HL-60 (cell line): ENCODE measurements around the gene RNF169.
A peak's percentile ranks its signal among the peaks of the same experiment; 100 is the strongest.

ENCODE experiments used
- GABPA ChIP-seq: IDR thresholded peaks from 2 replicates; pipeline ENCODE4 v1.6.1; 2012; ENCODE audit warnings: low read depth
- POLR2AphosphoS5 ChIP-seq: IDR thresholded peaks from 2 replicates; pipeline ENCODE4 v1.6.1; 2012; ENCODE audit warnings: low read depth
- REST ChIP-seq: IDR thresholded peaks from 2 replicates; pipeline ENCODE4 v1.6.1; 2012; ENCODE audit warnings: low read depth; ENCODE audit not compliant: insufficient replicate concordance
- SPI1 ChIP-seq: IDR thresholded peaks from 2 replicates; pipeline ENCODE4 v1.6.1; 2012; ENCODE audit warnings: low read depth, mild to moderate bottlenecking, borderline replicate concordance
- TF ChIP-seq, protein P1 (sequence below): IDR thresholded peaks from one replicate; pipeline ENCODE4 v1.5.1; 2011; ENCODE audit warnings: low read length, control low read depth, inconsistent platforms; ENCODE audit not compliant: insufficient read depth

DNA sequence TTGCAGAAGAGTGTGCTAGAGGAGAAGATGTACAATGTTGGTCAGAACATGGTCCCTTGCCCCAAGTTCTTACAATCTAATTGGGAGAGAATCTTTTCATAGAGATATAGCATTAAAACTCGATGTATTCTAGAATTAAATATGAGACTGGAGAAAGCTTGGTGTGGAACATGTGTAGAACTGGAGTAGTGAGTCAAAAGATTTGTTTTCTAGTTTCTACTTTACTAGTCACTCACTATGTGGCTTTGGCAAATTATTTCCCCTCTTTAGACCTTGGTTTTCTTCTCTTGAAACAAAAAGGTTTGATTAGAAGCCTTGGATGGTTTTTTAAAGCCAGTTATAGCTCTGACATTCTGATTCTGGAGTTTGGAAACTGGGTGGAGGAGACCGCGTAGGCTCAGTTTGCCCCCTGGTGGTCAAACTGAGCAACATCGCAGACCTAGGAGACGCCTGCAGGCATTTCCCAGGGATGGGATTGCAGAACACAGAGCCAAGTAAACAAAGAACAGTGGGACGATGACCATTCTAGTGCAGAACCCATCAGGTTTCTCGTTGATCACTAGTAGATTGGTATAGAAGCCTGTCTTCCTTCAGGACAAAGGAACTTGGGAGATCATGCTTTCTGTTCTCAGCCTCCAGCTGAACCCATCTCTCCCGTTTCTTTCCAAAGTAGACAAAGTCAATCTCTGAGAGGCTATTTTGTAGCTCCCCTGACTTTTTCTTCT is 8.9 kb upstream of the RNF169 start:
- TF ChIP-seq, protein P1, sequence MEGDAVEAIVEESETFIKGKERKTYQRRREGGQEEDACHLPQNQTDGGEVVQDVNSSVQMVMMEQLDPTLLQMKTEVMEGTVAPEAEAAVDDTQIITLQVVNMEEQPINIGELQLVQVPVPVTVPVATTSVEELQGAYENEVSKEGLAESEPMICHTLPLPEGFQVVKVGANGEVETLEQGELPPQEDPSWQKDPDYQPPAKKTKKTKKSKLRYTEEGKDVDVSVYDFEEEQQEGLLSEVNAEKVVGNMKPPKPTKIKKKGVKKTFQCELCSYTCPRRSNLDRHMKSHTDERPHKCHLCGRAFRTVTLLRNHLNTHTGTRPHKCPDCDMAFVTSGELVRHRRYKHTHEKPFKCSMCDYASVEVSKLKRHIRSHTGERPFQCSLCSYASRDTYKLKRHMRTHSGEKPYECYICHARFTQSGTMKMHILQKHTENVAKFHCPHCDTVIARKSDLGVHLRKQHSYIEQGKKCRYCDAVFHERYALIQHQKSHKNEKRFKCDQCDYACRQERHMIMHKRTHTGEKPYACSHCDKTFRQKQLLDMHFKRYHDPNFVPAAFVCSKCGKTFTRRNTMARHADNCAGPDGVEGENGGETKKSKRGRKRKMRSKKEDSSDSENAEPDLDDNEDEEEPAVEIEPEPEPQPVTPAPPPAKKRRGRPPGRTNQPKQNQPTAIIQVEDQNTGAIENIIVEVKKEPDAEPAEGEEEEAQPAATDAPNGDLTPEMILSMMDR: peak; percentile 79
- TF ChIP-seq SPI1 (no peak), REST (no peak), GABPA (no peak), POLR2AphosphoS5 (no peak)
